Measurements from ENCODE around the gene TRANK1.
"Not testable (repeated sequence)": the region's sequence is repeated elsewhere in the genome, so short reads cannot be mapped to it uniquely, and the experiment has no call there.

TRANK1 gene

DNA sequence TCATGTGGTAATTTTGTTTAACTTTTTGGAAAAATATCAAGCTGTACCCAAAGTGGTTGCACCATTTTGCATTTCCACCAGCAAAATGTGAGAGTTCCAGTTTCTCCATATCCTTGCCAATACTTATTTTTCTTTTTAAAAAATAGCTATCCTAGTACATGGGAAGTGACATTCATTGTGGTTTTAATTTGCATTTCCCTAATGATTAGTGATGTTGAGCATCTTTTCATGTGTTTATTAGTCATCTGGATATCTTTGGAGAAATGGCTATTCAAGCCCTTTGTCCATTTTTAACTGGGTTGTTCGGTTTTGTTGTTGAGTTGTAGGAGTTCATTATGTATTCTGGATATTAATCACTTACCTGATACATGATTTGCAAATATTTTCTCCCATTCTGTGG is 19.5 kb upstream of the TRANK1 start:
- WGBS = no CpG with 5 or more reads among the region's 1 CpG
- Histone ChIP-seq H2AK5ac (ENCODE audit: low read length, severe bottlenecking) (no peak overlapping the region), H3K27ac (ENCODE audit: low read length, poor library complexity, severe bottlenecking) (no peak overlapping the region)

DNA sequence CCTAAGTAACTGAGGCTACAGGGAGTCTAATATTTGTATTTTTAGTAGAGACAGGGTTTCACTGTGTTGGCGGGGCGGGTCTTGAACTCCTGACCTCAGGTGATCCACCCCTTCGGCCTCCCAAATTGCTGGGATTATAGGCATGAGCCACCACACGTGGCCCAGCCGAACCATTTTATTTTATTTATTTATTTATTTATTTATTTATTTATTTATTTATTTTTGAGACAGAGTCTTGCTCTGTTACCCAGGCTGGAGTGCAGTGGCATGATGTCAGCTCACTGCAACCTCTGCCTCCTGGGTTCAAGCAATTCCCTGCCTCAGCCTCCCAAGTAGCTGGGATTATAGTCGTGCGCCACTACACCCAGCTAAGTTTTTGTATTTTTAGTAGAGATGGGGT is 18.2 kb upstream of the TRANK1 start:
- H3K4ac ChIP-seq (ENCODE audit: low read depth in 1 of 2, low read length in 2 of 2); H3K4me2 ChIP-seq (ENCODE audit: low read length, poor library complexity, severe bottlenecking); H3K79me1 ChIP-seq (replicated peaks; ENCODE audit: low read length, poor library complexity, severe bottlenecking); H2AFZ ChIP-seq (ENCODE audit: low read depth, low read length); H3K4me3 ChIP-seq (ENCODE audit: insufficient read depth in 1 of 2, low read depth in 1 of 2, low read length in 2 of 2); H2AK5ac ChIP-seq (ENCODE audit: low read length, severe bottlenecking); H4K91ac ChIP-seq (ENCODE audit: low read length); H3K27me3 ChIP-seq (ENCODE audit: control insufficient read depth in 1 of 2, insufficient read depth in 1 of 2, low read length in 2 of 2); H3K9ac ChIP-seq (ENCODE audit: low read length); H3K14ac ChIP-seq (ENCODE audit: low read length in 2 of 2); H2BK5ac ChIP-seq (ENCODE audit: low read depth, low read length, poor library complexity, severe bottlenecking); H3K18ac ChIP-seq (ENCODE audit: low read depth in 1 of 2, low read length in 2 of 2); H3K36me3 ChIP-seq (ENCODE audit: control insufficient read depth in 1 of 2, insufficient read depth in 2 of 2, low read depth in 1 of 2, low read length in 2 of 2); DNase-seq; H3K4me1 ChIP-seq (ENCODE audit: control insufficient read depth, insufficient read depth, low read depth, low read length); H3K23ac ChIP-seq (ENCODE audit: low read length in 2 of 2); H2BK12ac ChIP-seq (ENCODE audit: low read length in 2 of 2); H3K9me3 ChIP-seq (ENCODE audit: control insufficient read depth, low read length); H4K8ac ChIP-seq (ENCODE audit: low read length); H2BK120ac ChIP-seq (ENCODE audit: low read depth, low read length); H3K27ac ChIP-seq (ENCODE audit: low read length, poor library complexity, severe bottlenecking); H2BK15ac ChIP-seq (ENCODE audit: low read depth, poor library complexity, severe bottlenecking): not testable (repeated sequence)
- WGBS = 100% methylated on average over 4 of the region's 7 CpGs

More for the DNA sequence above, 19.5 kb upstream of the TRANK1 start:
- Histone ChIP-seq H2BK12ac (ENCODE audit: low read length in 2 of 2) (no peak overlapping the region), H2AFZ (ENCODE audit: low read depth, low read length) (no peak overlapping the region), H3K4me2 (ENCODE audit: low read length, poor library complexity, severe bottlenecking) (no peak overlapping the region), H2BK5ac (ENCODE audit: low read depth, low read length, poor library complexity, severe bottlenecking) (no peak overlapping the region), H3K18ac (ENCODE audit: low read depth in 1 of 2, low read length in 2 of 2) (no peak overlapping the region), H3K36me3 (ENCODE audit: control insufficient read depth in 1 of 2, insufficient read depth in 2 of 2, low read depth in 1 of 2, low read length in 2 of 2) (no peaks in the 10 kb centered on the region), H3K27me3 (ENCODE audit: control insufficient read depth in 1 of 2, insufficient read depth in 1 of 2, low read length in 2 of 2) (no peaks in the 10 kb centered on the region), H3K9me3 (ENCODE audit: control insufficient read depth, low read length) (no peaks in the 10 kb centered on the region), H4K91ac (ENCODE audit: low read length) (no peak overlapping the region), H3K23ac (ENCODE audit: low read length in 2 of 2) (no peak overlapping the region), H2BK15ac (ENCODE audit: low read depth, poor library complexity, severe bottlenecking) (no peak overlapping the region), H3K4ac (ENCODE audit: low read depth in 1 of 2, low read length in 2 of 2) (no peak overlapping the region), H3K9ac (ENCODE audit: low read length) (no peak overlapping the region), H3K4me3 (ENCODE audit: insufficient read depth in 1 of 2, low read depth in 1 of 2, low read length in 2 of 2) (no peak overlapping the region), H3K14ac (ENCODE audit: low read length in 2 of 2) (no peak overlapping the region), H3K4me1 (ENCODE audit: control insufficient read depth, insufficient read depth, low read depth, low read length) (no peaks in the 10 kb centered on the region), H2BK120ac (ENCODE audit: low read depth, low read length) (no peak overlapping the region), H3K79me1 (replicated peaks; ENCODE audit: low read length, poor library complexity, severe bottlenecking) (no peaks in the 10 kb centered on the region), H4K8ac (ENCODE audit: low read length) (no peak overlapping the region)
- no peak for DNase-seq

DNA sequence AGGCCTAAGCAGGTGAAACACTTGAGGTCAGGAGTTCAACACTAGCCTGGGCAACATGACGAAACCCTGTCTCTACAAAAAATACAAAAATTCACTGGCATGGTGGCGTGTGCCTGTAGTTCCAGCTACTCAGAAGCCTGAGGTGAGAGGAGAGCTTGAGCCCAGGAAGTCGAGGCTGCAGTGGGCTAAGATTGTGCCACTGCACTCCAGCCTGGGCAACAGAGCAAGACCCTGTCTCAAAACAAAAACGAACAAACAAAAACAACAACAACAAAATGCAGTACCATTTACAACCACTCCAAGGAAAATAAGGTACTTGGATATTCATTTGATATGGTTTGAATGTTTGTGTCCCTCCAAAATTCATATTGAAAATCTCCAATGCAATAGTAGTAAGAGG is 15.6 kb upstream of the TRANK1 start:
- H2BK120ac ChIP-seq (ENCODE audit: low read depth, low read length) = no peak overlapping the region
- no peak overlapping the region for H3K9ac ChIP-seq (ENCODE audit: low read length)
- no peak overlapping the region for H3K4me2 ChIP-seq (ENCODE audit: low read length, poor library complexity, severe bottlenecking)
- H3K4me3 ChIP-seq (ENCODE audit: insufficient read depth in 1 of 2, low read depth in 1 of 2, low read length in 2 of 2) = no peak overlapping the region
- H2BK15ac ChIP-seq (ENCODE audit: low read depth, poor library complexity, severe bottlenecking) = no peak overlapping the region
- no peak overlapping the region for H2BK12ac ChIP-seq (ENCODE audit: low read length in 2 of 2)
- H3K27ac ChIP-seq (ENCODE audit: low read length, poor library complexity, severe bottlenecking) = no peak overlapping the region
- no peak for DNase-seq
- WGBS = 92% methylated on average over 3 of the region's 4 CpGs
- H3K36me3 ChIP-seq (ENCODE audit: control insufficient read depth in 1 of 2, insufficient read depth in 2 of 2, low read depth in 1 of 2, low read length in 2 of 2) = no peaks in the 10 kb centered on the region
- H3K4ac ChIP-seq (ENCODE audit: low read depth in 1 of 2, low read length in 2 of 2) = no peak overlapping the region
- H2AFZ ChIP-seq (ENCODE audit: low read depth, low read length) = no peak overlapping the region
- no peak overlapping the region for H4K91ac ChIP-seq (ENCODE audit: low read length)
- H3K79me1 ChIP-seq (replicated peaks; ENCODE audit: low read length, poor library complexity, severe bottlenecking) = no peaks in the 10 kb centered on the region
- no peaks in the 10 kb centered on the region for H3K4me1 ChIP-seq (ENCODE audit: control insufficient read depth, insufficient read depth, low read depth, low read length)
- H4K8ac ChIP-seq (ENCODE audit: low read length) = no peak overlapping the region
- H3K14ac ChIP-seq (ENCODE audit: low read length in 2 of 2) = no peak overlapping the region
- H2AK5ac ChIP-seq (ENCODE audit: low read length, severe bottlenecking) = no peak overlapping the region
- no peak overlapping the region for H2BK5ac ChIP-seq (ENCODE audit: low read depth, low read length, poor library complexity, severe bottlenecking)
- H3K23ac ChIP-seq (ENCODE audit: low read length in 2 of 2) = no peak overlapping the region
- H3K9me3 ChIP-seq (ENCODE audit: control insufficient read depth, low read length) = no peaks in the 10 kb centered on the region
- H3K27me3 ChIP-seq (ENCODE audit: control insufficient read depth in 1 of 2, insufficient read depth in 1 of 2, low read length in 2 of 2) = no peaks in the 10 kb centered on the region
- H3K18ac ChIP-seq (ENCODE audit: low read depth in 1 of 2, low read length in 2 of 2) = no peak overlapping the region

DNA sequence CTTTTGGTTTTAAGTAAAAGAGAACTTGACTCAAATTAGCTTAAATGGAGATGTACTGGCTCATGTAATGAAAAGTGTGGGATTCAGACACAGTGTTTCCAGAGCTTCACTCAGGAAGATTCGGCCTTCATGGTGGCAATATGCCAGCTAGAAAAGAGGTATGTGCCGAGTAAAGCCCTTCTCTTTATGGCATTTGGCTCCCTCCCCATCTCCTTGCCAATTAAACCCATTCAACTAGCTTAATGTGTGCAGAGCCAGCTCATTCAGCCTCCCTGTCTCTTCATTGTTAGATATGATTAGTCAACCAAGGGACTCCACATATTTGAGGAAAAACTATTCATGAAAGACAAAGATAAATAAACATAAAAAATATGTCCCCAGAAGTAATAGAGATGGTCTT is 15.0 kb upstream of the TRANK1 start:
- Histone ChIP-seq H3K23ac (ENCODE audit: low read length in 2 of 2) (no peak overlapping the region), H3K4ac (ENCODE audit: low read depth in 1 of 2, low read length in 2 of 2) (no peak overlapping the region), H3K4me2 (ENCODE audit: low read length, poor library complexity, severe bottlenecking) (no peak overlapping the region), H2BK15ac (ENCODE audit: low read depth, poor library complexity, severe bottlenecking) (no peak overlapping the region), H3K79me1 (replicated peaks; ENCODE audit: low read length, poor library complexity, severe bottlenecking) (no peaks in the 10 kb centered on the region), H4K8ac (ENCODE audit: low read length) (no peak overlapping the region), H3K27ac (ENCODE audit: low read length, poor library complexity, severe bottlenecking) (no peak overlapping the region), H3K18ac (ENCODE audit: low read depth in 1 of 2, low read length in 2 of 2) (no peak overlapping the region), H4K91ac (ENCODE audit: low read length) (no peak overlapping the region), H3K4me3 (ENCODE audit: insufficient read depth in 1 of 2, low read depth in 1 of 2, low read length in 2 of 2) (no peak overlapping the region), H3K36me3 (ENCODE audit: control insufficient read depth in 1 of 2, insufficient read depth in 2 of 2, low read depth in 1 of 2, low read length in 2 of 2) (no peaks in the 10 kb centered on the region), H2AK5ac (ENCODE audit: low read length, severe bottlenecking) (no peak overlapping the region), H3K4me1 (ENCODE audit: control insufficient read depth, insufficient read depth, low read depth, low read length) (peaks cover 2% of the 10 kb centered on the region), H3K27me3 (ENCODE audit: control insufficient read depth in 1 of 2, insufficient read depth in 1 of 2, low read length in 2 of 2) (peaks cover 0 to 4% of the 10 kb centered on the region in 2 experiments), H2BK12ac (ENCODE audit: low read length in 2 of 2) (no peak overlapping the region), H3K14ac (ENCODE audit: low read length in 2 of 2) (no peak overlapping the region), H2AFZ (ENCODE audit: low read depth, low read length) (no peak overlapping the region), H3K9me3 (ENCODE audit: control insufficient read depth, low read length) (no peaks in the 10 kb centered on the region), H2BK5ac (ENCODE audit: low read depth, low read length, poor library complexity, severe bottlenecking) (no peak overlapping the region), H3K9ac (ENCODE audit: low read length) (no peak overlapping the region), H2BK120ac (ENCODE audit: low read depth, low read length) (no peak overlapping the region)
- WGBS = 78% methylated on average over 2 of the region's 2 CpGs
- no peak for DNase-seq
